ENCODE results near the gene PHACTR1.

DNA sequence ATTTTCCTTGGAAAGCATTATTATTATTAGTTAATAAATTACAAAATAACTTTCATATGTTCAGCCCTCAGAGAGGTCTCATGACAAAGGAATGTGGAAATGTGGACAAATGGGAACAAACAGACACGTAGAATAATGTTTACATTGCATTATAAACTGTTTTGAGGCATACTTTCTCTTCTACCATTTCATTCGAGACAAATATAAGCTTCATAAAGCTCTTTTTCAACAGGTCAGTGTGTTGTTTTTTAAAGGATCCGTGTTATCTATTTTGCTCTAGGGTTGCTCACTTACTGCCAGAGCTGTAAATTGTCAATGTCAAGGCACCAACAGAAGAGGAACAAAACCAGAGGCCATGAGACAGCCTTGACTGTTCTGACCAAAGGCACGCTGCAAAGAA, 256.8 kb downstream of the PHACTR1 start:
- TF ChIP-seq, protein P1, sequence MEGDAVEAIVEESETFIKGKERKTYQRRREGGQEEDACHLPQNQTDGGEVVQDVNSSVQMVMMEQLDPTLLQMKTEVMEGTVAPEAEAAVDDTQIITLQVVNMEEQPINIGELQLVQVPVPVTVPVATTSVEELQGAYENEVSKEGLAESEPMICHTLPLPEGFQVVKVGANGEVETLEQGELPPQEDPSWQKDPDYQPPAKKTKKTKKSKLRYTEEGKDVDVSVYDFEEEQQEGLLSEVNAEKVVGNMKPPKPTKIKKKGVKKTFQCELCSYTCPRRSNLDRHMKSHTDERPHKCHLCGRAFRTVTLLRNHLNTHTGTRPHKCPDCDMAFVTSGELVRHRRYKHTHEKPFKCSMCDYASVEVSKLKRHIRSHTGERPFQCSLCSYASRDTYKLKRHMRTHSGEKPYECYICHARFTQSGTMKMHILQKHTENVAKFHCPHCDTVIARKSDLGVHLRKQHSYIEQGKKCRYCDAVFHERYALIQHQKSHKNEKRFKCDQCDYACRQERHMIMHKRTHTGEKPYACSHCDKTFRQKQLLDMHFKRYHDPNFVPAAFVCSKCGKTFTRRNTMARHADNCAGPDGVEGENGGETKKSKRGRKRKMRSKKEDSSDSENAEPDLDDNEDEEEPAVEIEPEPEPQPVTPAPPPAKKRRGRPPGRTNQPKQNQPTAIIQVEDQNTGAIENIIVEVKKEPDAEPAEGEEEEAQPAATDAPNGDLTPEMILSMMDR (IDR thresholded peaks at IDR 0.05), result no peak
- TF ChIP-seq POLR2A (IDR thresholded peaks at IDR 0.05), result no peak
